ENCODE measurements around the gene OR6C6. TPM values are rescaled to one million over a fixed set of nuclear protein-coding genes. Genes with fewer than 3 reads are reported as not detected.

The OR6C6 gene
- total RNA-seq, 1 experiment from 2014 or later = not detected

DNA sequence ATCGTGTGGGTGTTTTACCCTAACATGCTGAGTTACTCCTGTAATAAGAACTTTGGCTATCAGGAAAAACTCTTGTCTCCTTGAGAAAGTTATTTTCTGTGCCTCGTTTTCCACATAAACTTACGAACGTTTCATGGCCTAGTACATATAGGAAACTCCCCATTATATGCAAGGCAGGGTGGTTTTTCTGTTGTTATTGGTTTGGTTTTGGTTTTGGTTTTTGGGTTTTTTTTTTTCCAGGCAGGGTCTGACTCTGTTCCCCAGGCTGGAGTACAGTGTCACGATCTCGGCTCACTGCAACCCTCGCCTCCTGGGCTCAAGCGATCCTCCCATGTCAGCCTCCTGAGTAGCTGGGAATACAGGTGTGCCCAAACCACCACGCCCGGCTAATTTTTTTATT lies 39.6 kb upstream of the OR6C6 start:
- H3K56ac ChIP-seq (ENCODE audit: insufficient read length, low read depth, low read length) = no peak overlapping the region
- Mint-ChIP-seq H3K36me3 (ENCODE audit: insufficient read depth in 1 of 3, low read depth in 3 of 3) (no peaks in the 10 kb centered on the region), H3K27me3 (ENCODE audit: low read depth) (peaks cover 3% of the 10 kb centered on the region; the same call in 1 of the 2 replicates), H3K27ac (no peak overlapping the region), H3K9me3 (no peaks in the 10 kb centered on the region), H3K4me3 (no peak overlapping the region), H3K4me1 (peaks cover 11 to 14% of the 10 kb centered on the region in 2 experiments)
- no peak overlapping the region for H2BK120ac ChIP-seq (ENCODE audit: low read depth, low read length, poor library complexity, severe bottlenecking)
- no peak overlapping the region for H3K27ac ChIP-seq (ENCODE audit: insufficient read length, low read depth, low read length)
- no peak overlapping the region for H3K14ac ChIP-seq (ENCODE audit: insufficient read depth, low read length)
- no CpG with 5 or more reads among the region's 10 CpGs for WGBS (ENCODE audit: extremely low coverage, insufficient read length, low lambda C conversion rate)
- peaks cover 4% of the 10 kb centered on the region; the same call in 1 of the 2 replicates for H3K4me1 ChIP-seq (ENCODE audit: insufficient read depth, low read length)
- H2BK12ac ChIP-seq (ENCODE audit: insufficient read length, low read depth, low read length) = no peak overlapping the region
- H2AK5ac ChIP-seq (ENCODE audit: insufficient read length, low read length) = no peak overlapping the region
- no peak overlapping the region for H3K23ac ChIP-seq (ENCODE audit: insufficient read length, low read depth, low read length)
- H4K5ac ChIP-seq (ENCODE audit: insufficient read length, low read depth, low read length) = no peak overlapping the region
- no peaks in the 10 kb centered on the region for H4K20me1 ChIP-seq (ENCODE audit: control insufficient read depth, insufficient read depth, insufficient read length)
- no peaks in the 10 kb centered on the region for H3K9me3 ChIP-seq (ENCODE audit: control insufficient read depth, low read depth, low read length)
- no peak overlapping the region for H3K4me2 ChIP-seq (ENCODE audit: insufficient read depth, insufficient read length, low read length)
- no peak for TF ChIP-seq CTCF (conservative IDR thresholded peaks at IDR 0.05)
- H3K9ac ChIP-seq (ENCODE audit: extremely low read depth, insufficient read length, low read length) = no peak overlapping the region
- H4K8ac ChIP-seq (replicated peaks; ENCODE audit: insufficient read length, low read depth, low read length) = no peak overlapping the region
- H2BK15ac ChIP-seq (ENCODE audit: low read depth, low read length) = no peak overlapping the region
- no peak overlapping the region for H3K18ac ChIP-seq (ENCODE audit: insufficient read length, low read depth, low read length)
- no peak overlapping the region for H2BK20ac ChIP-seq (ENCODE audit: low read depth, low read length, poor library complexity, severe bottlenecking)
- no peaks in the 10 kb centered on the region for H3K27me3 ChIP-seq (ENCODE audit: insufficient read depth, low read length)
- H3K79me1 ChIP-seq (ENCODE audit: insufficient read depth, low read depth, low read length, poor library complexity, severe bottlenecking) = no peaks in the 10 kb centered on the region
- no peak overlapping the region for H2BK5ac ChIP-seq (ENCODE audit: insufficient read length, low read length)
- H3T11ph ChIP-seq (ENCODE audit: low read length) = no peak overlapping the region
- no peaks in the 10 kb centered on the region for H3K23me2 ChIP-seq (ENCODE audit: insufficient read length, low read depth, low read length, poor library complexity, severe bottlenecking)
- H3K4ac ChIP-seq (ENCODE audit: low read depth, low read length) = no peak overlapping the region
- no peak overlapping the region for H4K91ac ChIP-seq (ENCODE audit: insufficient read length, low read depth, low read length)
- no peak overlapping the region for H2AFZ ChIP-seq (ENCODE audit: low read length)
- no peaks in the 10 kb centered on the region for H3K79me2 ChIP-seq (ENCODE audit: insufficient read depth, low read length)
- DNase-seq = no peak
